Measurements from ENCODE around the gene ADAMTSL3.

Gene ADAMTSL3

GRCh38 chr15:83709241-83709640 is 55.3 kb downstream of the ADAMTSL3 start:
- no peak overlapping the region for H3K4me3 ChIP-seq (ENCODE audit: low read depth, low read length)
- no peak for TF ChIP-seq CTCF (IDR thresholded peaks at IDR 0.05; ENCODE audit: insufficient read depth, low read depth, low read length, missing control alignments)
- DNase-seq (ENCODE audit: low read depth), result no peak

- no peak for TF ChIP-seq CTCF (IDR thresholded peaks at IDR 0.05; ENCODE audit: insufficient read depth, low read depth, low read length, missing control alignments)
- DNase-seq (ENCODE audit: low read depth), result no peak
- no peak overlapping the region for H3K4me3 ChIP-seq (ENCODE audit: low read depth, low read length)
Observed at GRCh38 chr15:83709811-83710210, 55.9 kb downstream of the ADAMTSL3 start.

GRCh38 chr15:83710452-83710851 is 56.5 kb downstream of the ADAMTSL3 start:
- no peak for DNase-seq (ENCODE audit: low read depth)
- no peak for TF ChIP-seq CTCF (IDR thresholded peaks at IDR 0.05; ENCODE audit: insufficient read depth, low read depth, low read length, missing control alignments)
- H3K4me3 ChIP-seq (ENCODE audit: low read depth, low read length), result no peak overlapping the region

GRCh38 chr15:83711236-83711635 is 57.3 kb downstream of the ADAMTSL3 start:
- H3K4me3 ChIP-seq (ENCODE audit: low read depth, low read length), result no peak overlapping the region

GRCh38 chr15:83713242-83713641 is 59.3 kb downstream of the ADAMTSL3 start:
- no peak for DNase-seq (ENCODE audit: low read depth)
- no peak for TF ChIP-seq CTCF (IDR thresholded peaks at IDR 0.05; ENCODE audit: insufficient read depth, low read depth, low read length, missing control alignments)
- no peak overlapping the region for H3K4me3 ChIP-seq (ENCODE audit: low read depth, low read length)

More at GRCh38 chr15:83711236-83711635, 57.3 kb downstream of the ADAMTSL3 start:
- no peak for DNase-seq (ENCODE audit: low read depth)
- no peak for TF ChIP-seq CTCF (IDR thresholded peaks at IDR 0.05; ENCODE audit: insufficient read depth, low read depth, low read length, missing control alignments)

- TF ChIP-seq CTCF (IDR thresholded peaks at IDR 0.05; ENCODE audit: insufficient read depth, low read depth, low read length, missing control alignments), result no peak
- no peak overlapping the region for H3K4me3 ChIP-seq (ENCODE audit: low read depth, low read length)
- DNase-seq (ENCODE audit: low read depth), result no peak
Observed at GRCh38 chr15:83714939-83715628, 61.2 kb downstream of the ADAMTSL3 start.

GRCh38 chr15:83716605-83717004 is 62.7 kb downstream of the ADAMTSL3 start:
- TF ChIP-seq CTCF (IDR thresholded peaks at IDR 0.05; ENCODE audit: insufficient read depth, low read depth, low read length, missing control alignments), result no peak
- no peak overlapping the region for H3K4me3 ChIP-seq (ENCODE audit: low read depth, low read length)
- DNase-seq (ENCODE audit: low read depth), result no peak
